Mesothelial cell of epicardium (in vitro differentiated cells): ENCODE measurements around the gene PLEKHM3. TPM values are rescaled to one million over a fixed set of nuclear protein-coding genes. Genes with fewer than 3 reads are reported as not detected.

Experiments
- DNase-seq, 2 experiments: peaks; one replicate each; pipeline ENCODE4 v3.0.0; 2021; ENCODE audit warnings: low spot score in 2 of 2; ENCODE audit not compliant: unreplicated experiment in 2 of 2
- H3K27ac Mint-ChIP-seq: 2 replicates; pipeline ENCODE4 v1.8.0; 2021; ENCODE audit warnings: mixed read lengths
- H3K27me3 Mint-ChIP-seq: 2 replicates; pipeline ENCODE4 v1.8.0; 2021; ENCODE audit warnings: low read depth, mixed read lengths
- H3K36me3 Mint-ChIP-seq: 2 replicates; pipeline ENCODE4 v1.8.0; 2021; ENCODE audit warnings: mixed read lengths
- H3K4me1 Mint-ChIP-seq: 2 replicates; pipeline ENCODE4 v1.8.0; 2021; ENCODE audit warnings: mixed read lengths
- H3K4me3 Mint-ChIP-seq: 2 replicates; pipeline ENCODE4 v1.8.0; 2021; ENCODE audit warnings: mild to moderate bottlenecking, moderate library complexity, mixed read lengths
- H3K9me3 Mint-ChIP-seq: 2 replicates; pipeline ENCODE4 v1.8.0; 2021; ENCODE audit warnings: mixed read lengths
- CTCF ChIP-seq: fragments of 200-600 bp; sonication (generic); IDR thresholded peaks from one replicate; pipeline ENCODE4 v1.5.0; 2021; ENCODE audit warnings: antibody characterized with exemption; ENCODE audit not compliant: unreplicated experiment
- total RNA-seq: library from RNA; stranded (reverse); gene quantifications from 3 replicates; pipeline ENCODE4 v1.2.1, GENCODE V29; 2021

Gene PLEKHM3
- total RNA-seq, 1 donor from 2014 or later, result 16.2 TPM

GRCh38 chr2:207887500-207887899 lies 137.8 kb downstream of the PLEKHM3 start:
- Mint-ChIP-seq H3K4me3 (no peak overlapping the region), H3K4me1 (peaks cover 1% of the 10 kb centered on the region), H3K36me3 (no peaks in the 10 kb centered on the region), H3K27ac (no peak overlapping the region), H3K9me3 (no peaks in the 10 kb centered on the region), H3K27me3 (no peaks in the 10 kb centered on the region)
- no peak for DNase-seq
- TF ChIP-seq CTCF, result no peak

GRCh38 chr2:207885010-207885409 lies 140.3 kb downstream of the PLEKHM3 start:
- Mint-ChIP-seq H3K9me3 (no peaks in the 10 kb centered on the region), H3K36me3 (peaks cover 2% of the 10 kb centered on the region), H3K27ac (no peak overlapping the region), H3K27me3 (no peaks in the 10 kb centered on the region), H3K4me1 (no peaks in the 10 kb centered on the region), H3K4me3 (no peak overlapping the region)
- no peak for DNase-seq
- TF ChIP-seq CTCF, result no peak

- DNase-seq, result no peak
- TF ChIP-seq CTCF, result no peak
- H3K9me3 Mint-ChIP-seq, result no peaks in the 10 kb centered on the region
- peaks cover 2% of the 10 kb centered on the region for H3K36me3 Mint-ChIP-seq
- H3K27me3 Mint-ChIP-seq, result no peaks in the 10 kb centered on the region
- no peak overlapping the region for H3K4me3 Mint-ChIP-seq
- no peaks in the 10 kb centered on the region for H3K4me1 Mint-ChIP-seq
- no peak overlapping the region for H3K27ac Mint-ChIP-seq
Measured at GRCh38 chr2:207884127-207884526, 141.2 kb downstream of the PLEKHM3 start.

GRCh38 chr2:207883002-207883780 lies 142.1 kb downstream of the PLEKHM3 start:
- H3K4me3 Mint-ChIP-seq, result no peak overlapping the region
- H3K36me3 Mint-ChIP-seq, result peaks cover 2% of the 10 kb centered on the region
- H3K27me3 Mint-ChIP-seq, result no peaks in the 10 kb centered on the region
- H3K4me1 Mint-ChIP-seq, result no peaks in the 10 kb centered on the region
- no peak for TF ChIP-seq CTCF
- no peak overlapping the region for H3K27ac Mint-ChIP-seq
- H3K9me3 Mint-ChIP-seq, result no peaks in the 10 kb centered on the region
- no peak for DNase-seq

GRCh38 chr2:207881902-207882301 lies 143.4 kb downstream of the PLEKHM3 start:
- Mint-ChIP-seq H3K4me3 (no peak overlapping the region), H3K9me3 (no peaks in the 10 kb centered on the region), H3K27ac (no peak overlapping the region), H3K4me1 (no peaks in the 10 kb centered on the region), H3K36me3 (peaks cover 2% of the 10 kb centered on the region), H3K27me3 (no peaks in the 10 kb centered on the region)
- DNase-seq, result no peak
- TF ChIP-seq CTCF, result no peak
